NCI-H345 treated with DMSO at 0.1 percent for 48 hours (cell line): ENCODE data around the gene FLYWCH1.
"Not testable (repeated sequence)": the region's sequence is repeated elsewhere in the genome, so short reads cannot be mapped to it uniquely, and the experiment has no call there.

ENCODE experiments used
- DNase-seq: peaks from one replicate; lab custom pipeline; 2025; ENCODE audit not compliant: unreplicated experiment; lab: John Stamatoyannopoulos, UW

Gene FLYWCH1

GRCh38 chr16:2924901-2925755 lies 13.4 kb downstream of the FLYWCH1 start:
- DNase-seq = no peak

- no peak for DNase-seq
Measured at GRCh38 chr16:2925951-2926649, 14.4 kb downstream of the FLYWCH1 start.

GRCh38 chr16:2926650-2926999 lies 14.9 kb downstream of the FLYWCH1 start:
- no peak for DNase-seq

- DNase-seq = peak; percentile 87
Measured at GRCh38 chr16:2927010-2927646, 15.4 kb downstream of the FLYWCH1 start.

GRCh38 chr16:2928151-2928550 lies 16.4 kb downstream of the FLYWCH1 start:
- DNase-seq = not testable (repeated sequence)

GRCh38 chr16:2928796-2929195 lies 17.1 kb downstream of the FLYWCH1 start:
- DNase-seq = no peak

GRCh38 chr16:2929693-2930092 lies 18.0 kb downstream of the FLYWCH1 start:
- DNase-seq = no peak

GRCh38 chr16:2930236-2930635 lies 18.5 kb downstream of the FLYWCH1 start:
- DNase-seq = no peak

GRCh38 chr16:2931231-2931914 lies 19.6 kb downstream of the FLYWCH1 start:
- not testable (repeated sequence) for DNase-seq

GRCh38 chr16:2933136-2933535 lies 21.4 kb downstream of the FLYWCH1 start:
- DNase-seq = no peak

GRCh38 chr16:2933701-2934100 lies 22.0 kb downstream of the FLYWCH1 start:
- DNase-seq = no peak

GRCh38 chr16:2934450-2934849 lies 22.7 kb downstream of the FLYWCH1 start:
- no peak for DNase-seq

GRCh38 chr16:2936436-2937011 lies 24.8 kb downstream of the FLYWCH1 start:
- DNase-seq = no peak

- no peak for DNase-seq
Measured at GRCh38 chr16:2937170-2937569, 25.4 kb downstream of the FLYWCH1 start.

- no peak for DNase-seq
Measured at GRCh38 chr16:2938206-2938605, 26.5 kb downstream of the FLYWCH1 start.

- DNase-seq = no peak
Measured at GRCh38 chr16:2939968-2940367, 28.2 kb downstream of the FLYWCH1 start.

- DNase-seq = no peak
Measured at GRCh38 chr16:2942045-2942444, 30.3 kb downstream of the FLYWCH1 start.

- not testable (repeated sequence) for DNase-seq
Measured at GRCh38 chr16:2943716-2944115, 32.0 kb downstream of the FLYWCH1 start.

GRCh38 chr16:2946649-2947048 lies 34.9 kb downstream of the FLYWCH1 start:
- DNase-seq = no peak

- no peak for DNase-seq
Measured at GRCh38 chr16:2948807-2949704, 37.3 kb downstream of the FLYWCH1 start.
